Stomach (tissue), 9 donors: ENCODE results near the gene LITAFD. TPM values are rescaled to one million over a fixed set of nuclear protein-coding genes. Genes with fewer than 3 reads are reported as not detected.
"Not testable (repeated sequence)": the region's sequence is repeated elsewhere in the genome, so short reads cannot be mapped to it uniquely, and the experiment has no call there.

Experiments used
- DNase-seq, 2 donors: peaks; one replicate each; pipeline versions ENCODE4 v3.0.0 to v3.0.0-alpha.2; 2013 to 2019
- H3K27ac ChIP-seq, 5 donors: fragments of 200-600 bp in 4 of 5; sonication (generic) in 4 of 5; one replicate each; pipeline ENCODE4 v1.5.1; 2013 to 2019; ENCODE audit warnings: mild to moderate bottlenecking in 1 of 5, moderate library complexity in 1 of 5
- H3K27me3 ChIP-seq, 3 donors: fragments of 200-600 bp; sonication (generic); one replicate each; pipeline ENCODE4 v1.5.1; 2017 to 2019; ENCODE audit warnings: mixed run types in 1 of 3
- H3K36me3 ChIP-seq, 4 donors: fragments of 200-600 bp; sonication (generic); 1 replicate in 3 of 4; 2 replicates in 1 of 4; pipeline ENCODE4 v1.5.1; 2016 to 2019
- H3K4me1 ChIP-seq, 4 donors: fragments of 200-600 bp; sonication (generic); one replicate each; pipeline ENCODE4 v1.5.1; 2016 to 2019
- H3K4me3 ChIP-seq, 4 donors: fragments of 200-600 bp; sonication (generic) in 3 of 4; one replicate each; pipeline ENCODE4 v1.5.1; 2016 to 2019; ENCODE audit warnings: mild to moderate bottlenecking in 1 of 4
- H3K9me3 ChIP-seq, 4 donors: fragments of 200-600 bp; sonication (generic); one replicate each; pipeline ENCODE4 v1.5.1; 2016 to 2019
- CTCF ChIP-seq, 7 experiments: fragments of 450-650 bp in 4 of 7; fragments of 200-600 bp in 3 of 7; sonication (generic) in 3 of 7; IDR thresholded peaks; one replicate each; pipeline ENCODE4 v1.5.1; 2016 to 2019; ENCODE audit warnings: antibody characterized with exemption in 7 of 7, control low read depth in 2 of 7, mild to moderate bottlenecking in 1 of 7
- EP300 ChIP-seq: sonication (generic); formaldehyde crosslinking; IDR thresholded peaks from one replicate; pipeline ENCODE4 v1.6.1; 2017; ENCODE audit warnings: antibody characterized with exemption
- POLR2A ChIP-seq, 4 donors: fragments of 450-650 bp; IDR thresholded peaks; one replicate each; pipeline ENCODE4 v1.6.1; 2016; ENCODE audit warnings: antibody characterized with exemption in 4 of 4, control low read depth in 2 of 4, mild to moderate bottlenecking in 1 of 4, moderate library complexity in 1 of 4
- POLR2AphosphoS5 ChIP-seq, 3 donors: sonication (generic); formaldehyde crosslinking; IDR thresholded peaks; one replicate each; pipeline ENCODE4 v1.6.1; 2016; ENCODE audit warnings: antibody characterized with exemption in 3 of 3
- WGBS, 5 donors: extraction: QIAGEN DNeasy Blood & Tissue Kit in 3 of 5; methylation state at CpG; one replicate each; pipeline versions ENCODE4 v1.1.5 to v1.1.7; 2013 to 2018; 5-methylcytosine and 5-hydroxymethylcytosine counted together
- intact Hi-C: fragments of 100-400 bp; cut with DNase I; formaldehyde crosslinking; loops from one replicate; pipeline ENCODE4 v1.15.1; 2023; ENCODE audit warnings: low total_unique reads
- polyA plus RNA-seq, 3 donors: library from polyadenylated mRNA; stranded (reverse); fragments of 200-250 nt; gene quantifications; one replicate each; pipeline ENCODE4 v1.2.3, GENCODE V29; 2013
- total RNA-seq, 5 donors: library from RNA; depleted of rRNA; stranded (reverse); fragments of >200 nt; gene quantifications; one replicate each; pipeline versions ENCODE4 v1.1.0 to v1.2.3, GENCODE V29; 2014 to 2016
- donor health status: healthy with polysubstance abuse.
- donor health status: Bipolar disorder and iron deficiency.
- donor health status: healthy.

Gene LITAFD
- total and polyA plus RNA-seq, 8 donors, result not detected

- Histone ChIP-seq H3K27me3 (no peaks in the 10 kb centered on the region), H3K4me3 (no peak overlapping the region), H3K4me1 (peaks cover 19 to 69% (median 39%) of the 10 kb centered on the region in 4 donors), H3K27ac (no peak overlapping the region), H3K36me3 (peaks cover 34 to 100% (median 97%) of the 10 kb centered on the region in 4 donors), H3K9me3 (no peaks in the 10 kb centered on the region)
- no peak for DNase-seq
- TF ChIP-seq EP300 (no peak), CTCF (IDR thresholded peaks at IDR 0.05) (no peak), POLR2AphosphoS5 (IDR thresholded peaks at IDR 0.05) (no peak), POLR2A (IDR thresholded peaks at IDR 0.05) (no peak)
- 90 to 93% (median 91%) methylated on average over 4 of the region's 4 CpGs for WGBS, 5 donors
- intact Hi-C loops, result no loop called here
These were observed 30.6 kb downstream of the LITAFD start for GRCh38 chr16:8912793-8913192.

- Histone ChIP-seq H3K4me3 (no peak overlapping the region), H3K27me3 (no peaks in the 10 kb centered on the region), H3K9me3 (no peaks in the 10 kb centered on the region), H3K27ac (no peak overlapping the region), H3K4me1 (peaks cover 19 to 63% (median 38%) of the 10 kb centered on the region in 4 donors), H3K36me3 (peaks cover 40 to 100% (median 97%) of the 10 kb centered on the region in 4 donors)
- no peak for DNase-seq
- 85 to 96% (median 91%) methylated on average over 3 of the region's 3 CpGs for WGBS, 5 donors
- TF ChIP-seq EP300, result no peak
- no peak for TF ChIP-seq POLR2A (IDR thresholded peaks at IDR 0.05)
- no peak for TF ChIP-seq CTCF (IDR thresholded peaks at IDR 0.05)
- TF ChIP-seq POLR2AphosphoS5 (IDR thresholded peaks at IDR 0.05), result no peak
- intact Hi-C loops, result no loop called here
These were observed 31.9 kb downstream of the LITAFD start for GRCh38 chr16:8914098-8914497.

- peak in 1 of 2 donors; percentile 29 for DNase-seq
- H3K27ac ChIP-seq, result peak overlapping the region in 1 of 5 donors; percentile 16
- H3K27me3 ChIP-seq, result no peaks in the 10 kb centered on the region
- WGBS, 5 donors, result 28 to 65% (median 50%) methylated on average over 7 of the region's 7 CpGs
- TF ChIP-seq EP300 (no peak), POLR2AphosphoS5 (IDR thresholded peaks at IDR 0.05) (no peak), POLR2A (IDR thresholded peaks at IDR 0.05) (no peak), CTCF (IDR thresholded peaks at IDR 0.05) (no peak)
- intact Hi-C loops, result no loop called here
- peaks cover 51 to 100% (median 97%) of the 10 kb centered on the region in 4 donors for H3K36me3 ChIP-seq
- H3K4me1 ChIP-seq, result peaks cover 17 to 56% (median 36%) of the 10 kb centered on the region in 4 donors
- H3K9me3 ChIP-seq, result no peaks in the 10 kb centered on the region
- H3K4me3 ChIP-seq, result no peak overlapping the region
These were observed 33.7 kb downstream of the LITAFD start for GRCh38 chr16:8915722-8916301.

GRCh38 chr16:8916541-8917225 is 34.5 kb downstream of the LITAFD start:
- no peaks in the 10 kb centered on the region for H3K27me3 ChIP-seq
- no peak for DNase-seq
- TF ChIP-seq POLR2AphosphoS5 (IDR thresholded peaks at IDR 0.05), result no peak
- TF ChIP-seq CTCF (IDR thresholded peaks at IDR 0.05), result no peak
- TF ChIP-seq POLR2A (IDR thresholded peaks at IDR 0.05), result no peak
- no peak for TF ChIP-seq EP300
- H3K9me3 ChIP-seq, result no peaks in the 10 kb centered on the region
- WGBS, 5 donors, result 75 to 90% (median 86%) methylated on average over 5 of the region's 5 CpGs
- peaks cover 8 to 47% (median 28%) of the 10 kb centered on the region in 4 donors for H3K4me1 ChIP-seq
- no peak overlapping the region for H3K27ac ChIP-seq
- no peak overlapping the region for H3K4me3 ChIP-seq
- intact Hi-C loops, result no loop called here
- peaks cover 55 to 100% (median 97%) of the 10 kb centered on the region in 4 donors for H3K36me3 ChIP-seq

GRCh38 chr16:8917336-8917735 is 35.2 kb downstream of the LITAFD start:
- H3K4me3 ChIP-seq, H3K9me3 ChIP-seq, DNase-seq, H3K27ac ChIP-seq, intact Hi-C loops, H3K27me3 ChIP-seq: not testable (repeated sequence)
- peaks cover 58 to 100% (median 97%) of the 10 kb centered on the region in 4 donors for H3K36me3 ChIP-seq
- peaks cover 8 to 41% (median 23%) of the 10 kb centered on the region in 4 donors for H3K4me1 ChIP-seq
- 86 to 94% (median 89%) methylated on average over 10 of the region's 10 CpGs for WGBS, 5 donors
